Measurements from ENCODE around the gene PCDH9. TPM values are rescaled to one million over a fixed set of nuclear protein-coding genes. Genes with fewer than 3 reads are reported as not detected.

The PCDH9 gene
- total and polyA plus RNA-seq, 2 of the 13 experiments (the other 11 are each of a cell fraction or from before 2014, with no cell fraction given): 0.09 TPM; not detected in 1

- TF ChIP-seq GPBP1L1 (CRISPR knock-in tag; IDR thresholded peaks at IDR 0.05) (no peak), ATAD3A (CRISPR knock-in tag; IDR thresholded peaks at IDR 0.05) (no peak)
These were observed 526.5 kb downstream of the PCDH9 start (continued) for GRCh38 chr13:66703597-66703996.

GRCh38 chr13:66700117-66700601, 530.0 kb downstream of the PCDH9 start:
- Histone ChIP-seq H3K27me3 (ENCODE audit: control insufficient read depth in 1 of 2, insufficient read depth in 2 of 2, low read length in 2 of 2) (no peaks in the 10 kb centered on the region; a peak in 1 of 5 replicates), H4K20me1 (ENCODE audit: insufficient read depth, low read length) (no peaks in the 10 kb centered on the region), H3K9ac (ENCODE audit: insufficient read depth, low read depth, low read length) (no peak overlapping the region), H3K4me2 (ENCODE audit: low read depth, low read length) (no peak overlapping the region), H2AFZ (ENCODE audit: low read length) (no peak overlapping the region), H3K27ac (ENCODE audit: extremely low read length, insufficient read depth, low read length) (no peak overlapping the region), H3K79me2 (ENCODE audit: insufficient read depth, low read length) (no peaks in the 10 kb centered on the region), H3K36me3 (replicated peaks in 1 of 2; ENCODE audit: control insufficient read depth in 1 of 2, insufficient read depth in 2 of 2, low read length in 2 of 2) (no peaks in the 10 kb centered on the region), H3K4me3 (replicated peaks in 1 of 3; ENCODE audit: insufficient read depth in 1 of 3, low read depth in 2 of 3, low read length in 3 of 3) (no peak overlapping the region), H3K9me3 (ENCODE audit: low read length) (no peaks in the 10 kb centered on the region), H3K4me1 (ENCODE audit: insufficient read depth, low read length) (no peaks in the 10 kb centered on the region)
- DNase-seq (ENCODE audit: low spot score) (no peak), FAIRE-seq (no peak), ATAC-seq (no peak)
- in situ Hi-C loops (cut with HindIII; ENCODE audit: extremely low pct_ligation_motif_present, low pct_unique_long_range_greater_than_20kb) (no loop called here), intact Hi-C loops (cut with micrococcal nuclease; ENCODE audit: unreplicated experiment) (no loop called here)
- ChIA-PET POLR2A (no interaction called here), CTCF (ENCODE audit: low intra/inter-chr PET ratio, low total read pairs) (no interaction called here)
- WGBS (ENCODE audit: low lambda C conversion rate): 5% methylated on average over 8 of the region's 8 CpGs
- no TSS peak for BruUV-seq (replicated peaks)
- TF ChIP-seq NAIF1 (CRISPR knock-in tag; IDR thresholded peaks at IDR 0.05; ENCODE audit: borderline replicate concordance) (no peak), NR0B2 (CRISPR knock-in tag; IDR thresholded peaks at IDR 0.05) (no peak), ZFY (CRISPR knock-in tag; IDR thresholded peaks at IDR 0.05) (no peak), ZNF607 (CRISPR knock-in tag; IDR thresholded peaks at IDR 0.05; ENCODE audit: borderline replicate concordance) (no peak), SP140L (CRISPR knock-in tag; IDR thresholded peaks at IDR 0.05; ENCODE audit: borderline replicate concordance) (no peak), RFX1 (IDR thresholded peaks at IDR 0.05) (no peak), ZNF678 (CRISPR knock-in tag; IDR thresholded peaks at IDR 0.05) (no peak), TARDBP (CRISPR knock-in tag; IDR thresholded peaks at IDR 0.05) (no peak), TIGD3 (CRISPR knock-in tag; IDR thresholded peaks at IDR 0.05; ENCODE audit: borderline replicate concordance) (no peak), CAMTA2 (CRISPR knock-in tag; IDR thresholded peaks at IDR 0.05; ENCODE audit: borderline replicate concordance) (no peak), ZNF609 (CRISPR knock-in tag; IDR thresholded peaks at IDR 0.05; ENCODE audit: borderline replicate concordance) (no peak), STAG1 (CRISPR knock-in tag; IDR thresholded peaks at IDR 0.05) (no peak), IKZF4 (CRISPR knock-in tag; IDR thresholded peaks at IDR 0.05; ENCODE audit: borderline replicate concordance, low read depth, not compliant biosample characterization) (no peak)
